ENCODE data around the gene FSHB. TPM values are rescaled to one million over a fixed set of nuclear protein-coding genes. Genes with fewer than 3 reads are reported as not detected.

FSHB gene
- total and polyA plus RNA-seq, 9 of the 15 experiments (the other 6 are each of a cell fraction or from before 2014, with no cell fraction given), result not detected

DNA sequence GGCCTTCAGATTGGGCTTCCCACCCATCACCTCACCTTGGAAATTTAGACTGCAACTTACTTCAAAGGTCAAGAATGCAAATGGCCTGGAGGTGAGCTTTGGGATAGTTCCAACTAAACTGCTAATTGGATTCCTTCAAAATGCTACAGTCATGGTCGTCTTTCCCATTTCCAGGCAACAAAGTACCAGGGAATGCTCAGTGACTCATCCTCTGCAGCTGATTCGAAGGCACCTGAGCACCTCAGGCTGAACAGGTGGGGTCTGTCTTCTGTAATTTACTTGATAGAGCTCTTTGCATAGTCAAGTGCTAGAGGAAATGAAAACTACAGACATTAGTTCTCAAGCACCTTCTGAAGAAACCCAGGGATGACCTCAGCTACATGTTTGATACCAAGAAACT lies 20.5 kb upstream of the FSHB start (continued):
- TF ChIP-seq ZMIZ1 (IDR thresholded peaks at IDR 0.05; ENCODE audit: low read depth in 2 of 2, low read length in 2 of 2), result no peak
- TF ChIP-seq ATF7 (IDR thresholded peaks at IDR 0.05), result no peak
- no peak for TF ChIP-seq ZNF655 (CRISPR knock-in tag; IDR thresholded peaks at IDR 0.05)
- TF ChIP-seq FOSL1 (tag; conservative IDR thresholded peaks at IDR 0.05), result no peak
- TF ChIP-seq ZNF583 (CRISPR knock-in tag; IDR thresholded peaks at IDR 0.05), result no peak

GRCh38 chr11:30216534-30216933 lies 14.3 kb upstream of the FSHB start:
- H2AFZ ChIP-seq (ENCODE audit: low read depth, low read length), result no peak overlapping the region
- in situ Hi-C loops (cut with MboI) (no loop called here), intact Hi-C loops (cut with micrococcal nuclease) (no loop called here)
- no peak overlapping the region for H3K27ac ChIP-seq (ENCODE audit: extremely low read depth, low read depth, low read length)
- H3K9ac ChIP-seq (ENCODE audit: insufficient read depth in 1 of 2, low read depth in 2 of 2, low read length in 2 of 2), result no peak overlapping the region
- no TSS peak for BruUV-seq (replicated peaks)
- no peaks in the 10 kb centered on the region for H3K27me3 ChIP-seq (ENCODE audit: control insufficient read depth in 2 of 2, insufficient read depth in 2 of 2, low read length in 2 of 2)
- no peaks in the 10 kb centered on the region for H3K4me1 ChIP-seq (replicated peaks in 1 of 2; ENCODE audit: control insufficient read depth in 2 of 2, insufficient read depth in 2 of 2, low read length in 2 of 2)
- TF ChIP-seq SREBF2 (CRISPR knock-in tag; IDR thresholded peaks at IDR 0.05), result no peak
- no peak for TF ChIP-seq RBM15 (IDR thresholded peaks at IDR 0.05; ENCODE audit: insufficient read depth, low read length)
- TF ChIP-seq ZNF316 (IDR thresholded peaks at IDR 0.05), result no peak
- no peaks in the 10 kb centered on the region for H3K36me3 ChIP-seq (ENCODE audit: control insufficient read depth, insufficient read depth, low read length)
- no peaks in the 10 kb centered on the region for H3K79me2 ChIP-seq (ENCODE audit: control insufficient read depth, insufficient read depth, low read length)
- DNase-seq (ENCODE audit: extremely low read depth in 1 of 4, low spot score in 3 of 4) (no peak), FAIRE-seq (no peak), ATAC-seq (no peak)
- H3K9me3 ChIP-seq (replicated peaks; ENCODE audit: control insufficient read depth, insufficient read depth, low read depth, low read length), result no peaks in the 10 kb centered on the region
- no peaks in the 10 kb centered on the region for H4K20me1 ChIP-seq (replicated peaks; ENCODE audit: control insufficient read depth, insufficient read depth, low read length)
- no peak overlapping the region for H3K4me3 ChIP-seq
- CTCF ChIA-PET (ENCODE audit: low intra/inter-chr PET ratio), result no interaction called here
- H3K4me2 ChIP-seq (ENCODE audit: insufficient read depth, low read length), result no peak overlapping the region
- no peaks in the 10 kb centered on the region for H3K9me1 ChIP-seq (ENCODE audit: control insufficient read depth, insufficient read depth, low read length)
- POLR2A ChIA-PET, result interaction anchor here (0.7 kb wide), 1 partner anchor 76 kb away, joined by 3 read pairs; no protein-coding TSS in a partner anchor
- WGBS (ENCODE audit: insufficient coverage, low coverage, missing lambda C conversion rate), result 0% methylated on average over 2 of the region's 2 CpGs
